GM21515 (cell line): Measurements from ENCODE around the gene SUSD1.
A peak's percentile ranks its signal among the peaks of the same experiment; 100 is the strongest.

ENCODE experiments used
- ATAC-seq: cut with Tn5 transposase; IDR thresholded peaks from one replicate; pipeline ENCODE4 v1.9.1; 2021; ENCODE audit not compliant: unreplicated experiment

The SUSD1 gene

GRCh38 chr9:111993319-111993718 lies 181.8 kb downstream of the SUSD1 start:
- no peak for ATAC-seq

GRCh38 chr9:111992523-111992922 lies 182.6 kb downstream of the SUSD1 start:
- ATAC-seq = peak; percentile 70

- no peak for ATAC-seq
Measured at GRCh38 chr9:111991179-111991578, 183.9 kb downstream of the SUSD1 start.
